GM08714 (cell line): Measurements from ENCODE around the gene SNRNP70.
"Not testable (repeated sequence)": the region's sequence is repeated elsewhere in the genome, so short reads cannot be mapped to it uniquely, and the experiment has no call there.

Experiments
- H3K4me3 ChIP-seq: fragments of 200-500 bp; sonication (Bioruptor generic); 2 replicates; pipeline ENCODE4 v1.5.1; 2014; ENCODE audit warnings: mild to moderate bottlenecking, low read length, inconsistent platforms
- ZNF274 ChIP-seq: IDR thresholded peaks from 2 replicates; pipeline ENCODE4 v1.6.1; 2012; ENCODE audit warnings: mild to moderate bottlenecking, low read depth, low read length

Gene SNRNP70

GRCh38 chr19:49057636-49058234 lies 27.5 kb upstream of the SNRNP70 start, which contains the start of gene CGB7:
Gene CGB7, minus strand, starts transcription at chr19:49057749. Its CDS starts 2,374 bp downstream, at chr19:49055375.
- no peak within 1 kb of the TSS; the same call in 1 of the 2 replicates for H3K4me3 ChIP-seq
- TF ChIP-seq ZNF274 = no peak

DNA sequence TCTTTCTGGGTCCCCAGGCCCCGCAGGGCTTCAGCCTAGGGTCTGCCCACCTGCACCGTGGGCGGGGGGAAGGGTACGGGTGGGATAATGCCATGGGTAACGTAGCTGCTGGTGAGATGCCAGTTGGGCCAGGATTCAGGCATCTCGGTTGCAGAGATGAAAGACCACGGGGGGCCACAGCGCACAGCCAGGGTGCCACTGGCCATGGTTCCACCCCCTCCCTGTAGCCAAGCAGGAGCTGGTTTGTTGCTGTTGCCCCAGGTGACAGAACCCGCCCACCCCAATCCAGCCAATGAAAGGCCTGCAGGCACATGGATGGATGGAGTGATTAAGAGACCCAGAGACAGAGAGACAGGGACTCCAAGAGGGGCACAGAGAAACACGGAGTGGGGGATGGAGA lies 26.7 kb upstream of the SNRNP70 start:
- no peak overlapping the region for H3K4me3 ChIP-seq
- no peak for TF ChIP-seq ZNF274

DNA sequence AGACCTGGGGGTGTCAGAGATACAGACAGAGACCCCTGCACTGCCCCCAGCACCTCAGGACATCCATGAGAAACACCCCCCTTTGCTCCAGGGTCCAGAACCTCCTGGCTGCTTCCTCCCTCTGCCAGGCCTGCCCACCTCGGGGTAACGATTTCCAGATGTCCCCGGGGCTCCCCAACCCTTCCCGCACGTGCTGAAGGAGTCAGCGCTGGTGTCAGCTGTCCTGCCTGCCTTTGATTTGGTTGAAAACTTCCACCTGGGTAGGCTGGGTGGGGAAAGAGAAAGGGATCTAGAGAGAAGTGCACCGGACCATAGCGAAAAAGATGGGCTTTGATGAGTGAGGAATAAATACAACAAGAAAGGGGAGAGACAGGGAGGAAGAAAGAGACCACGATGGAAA lies 26.2 kb upstream of the SNRNP70 start:
- TF ChIP-seq ZNF274 = no peak
- H3K4me3 ChIP-seq = no peak overlapping the region

DNA sequence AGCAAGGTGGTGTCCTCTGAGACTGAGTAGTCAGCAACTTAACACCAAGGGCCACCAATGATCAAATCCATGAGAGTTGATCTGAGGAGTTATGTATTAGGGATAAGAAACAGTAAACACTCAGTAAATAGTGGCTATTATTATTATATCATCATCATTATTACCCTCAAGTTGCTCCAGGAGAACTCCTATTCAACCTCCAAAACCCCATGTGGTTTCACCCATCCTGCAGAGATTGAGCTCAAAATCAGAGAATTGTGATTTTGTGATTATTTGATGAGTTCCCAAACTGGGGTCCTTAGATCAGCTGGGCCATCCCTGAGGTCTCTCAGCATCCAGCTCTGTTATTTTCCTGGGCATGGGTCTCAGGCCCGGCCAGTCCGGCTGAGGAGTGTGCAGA lies 24.3 kb upstream of the SNRNP70 start:
- no peak overlapping the region for H3K4me3 ChIP-seq
- no peak for TF ChIP-seq ZNF274

DNA sequence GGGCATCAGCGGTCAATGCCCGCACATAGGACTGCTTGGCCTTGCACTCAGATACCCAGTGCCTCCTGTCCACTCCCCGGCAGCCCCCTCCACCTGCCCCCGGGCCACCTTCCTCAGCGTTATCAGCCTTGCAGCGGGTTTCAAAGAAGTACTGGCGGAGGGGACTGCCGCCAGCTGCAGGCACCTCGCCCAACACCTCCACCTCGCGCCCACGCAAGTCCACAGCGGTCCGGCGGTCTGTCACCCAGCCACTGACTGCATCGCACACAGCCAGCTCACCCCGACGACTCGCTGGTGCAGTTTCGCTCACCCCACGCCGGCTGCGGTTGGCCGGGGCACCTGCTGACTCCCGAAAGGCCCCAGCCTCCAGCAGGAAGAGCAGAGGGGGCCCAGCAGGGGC lies 23.8 kb upstream of the SNRNP70 start:
- no peak for TF ChIP-seq ZNF274
- no peak overlapping the region for H3K4me3 ChIP-seq

- H3K4me3 ChIP-seq = no peak overlapping the region
Measured at GRCh38 chr19:49064029-49064629, 21.1 kb upstream of the SNRNP70 start.

DNA sequence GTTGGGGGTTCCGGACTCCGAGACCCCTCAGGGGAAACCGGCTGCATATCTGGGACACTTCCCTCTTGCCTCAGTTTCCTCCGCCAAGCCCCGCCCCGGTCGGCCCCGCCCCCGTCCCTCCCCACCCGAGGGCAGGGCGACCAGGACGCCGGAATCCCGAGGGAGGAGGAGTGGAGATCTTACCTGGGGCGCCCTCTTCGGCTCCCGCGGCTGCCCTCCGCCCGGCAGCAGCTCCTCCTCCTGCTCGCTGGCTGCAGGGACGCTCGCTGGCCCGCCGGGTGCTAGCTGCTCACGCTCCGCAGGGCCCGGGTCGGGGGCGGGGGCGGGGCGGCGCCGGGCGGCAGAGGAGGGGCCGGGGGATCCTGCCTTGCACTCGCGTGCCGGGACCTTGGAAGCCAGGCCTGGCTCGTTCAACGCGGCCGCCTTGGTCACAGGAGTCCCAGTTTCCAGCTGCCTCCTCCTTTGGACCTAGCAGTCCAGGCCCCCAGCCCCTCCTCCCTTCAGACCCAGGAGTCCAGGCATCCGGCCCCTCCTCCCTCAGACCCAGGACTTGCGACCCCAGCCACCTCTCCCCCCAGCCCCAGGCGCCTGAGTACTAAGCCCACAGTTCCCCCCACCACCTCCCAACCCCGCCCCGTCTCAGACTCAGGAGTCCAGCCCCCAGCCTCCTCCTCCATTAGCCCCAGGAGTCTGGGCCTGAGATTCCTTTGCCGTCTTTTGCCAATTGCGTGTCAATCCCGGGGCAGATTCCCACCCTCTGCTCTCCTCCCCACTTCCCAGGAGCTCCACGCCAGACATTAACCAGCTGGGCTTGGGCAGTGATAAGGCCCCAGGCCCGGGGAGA lies 20.3 kb upstream of the SNRNP70 start, which contains the start of gene NTF4:
TSS of gene NTF4 (minus strand) at position 51 of the 844 bp plus-strand sequence. CDS start 2,821 bp downstream, outside the sequence.
- H3K4me3 ChIP-seq = no peak within 1 kb of the TSS
- no peak for TF ChIP-seq ZNF274

More at GRCh38 chr19:49064029-49064629, 21.1 kb upstream of the SNRNP70 start:
- no peak for TF ChIP-seq ZNF274

GRCh38 chr19:49065905-49066512 lies 19.2 kb upstream of the SNRNP70 start:
- H3K4me3 ChIP-seq = no peak overlapping the region
- TF ChIP-seq ZNF274 = no peak

DNA sequence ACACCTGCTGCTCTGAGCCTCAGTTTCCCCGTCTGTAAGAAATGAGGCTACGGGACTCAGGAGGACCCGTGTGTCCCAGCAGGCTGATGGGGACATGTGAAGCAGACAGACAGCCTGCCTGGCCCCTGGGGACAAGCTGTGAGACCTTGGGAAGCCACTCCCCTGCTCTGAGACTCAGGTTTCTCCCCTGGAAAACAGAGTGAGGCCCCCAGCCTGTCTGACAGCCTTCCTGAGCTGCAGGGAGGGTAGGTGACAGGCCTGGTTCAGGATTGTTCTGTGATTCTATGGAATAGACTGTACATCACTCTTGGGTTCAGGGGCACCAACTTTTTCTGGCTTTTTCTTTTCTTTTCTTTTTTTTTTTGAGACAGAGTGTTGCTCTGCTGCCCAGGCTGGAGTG lies 17.7 kb upstream of the SNRNP70 start:
- no peak for TF ChIP-seq ZNF274
- no peak overlapping the region for H3K4me3 ChIP-seq

- no peak for TF ChIP-seq ZNF274
- H3K4me3 ChIP-seq = no peak overlapping the region
Measured at GRCh38 chr19:49069026-49069425, 16.2 kb upstream of the SNRNP70 start.

DNA sequence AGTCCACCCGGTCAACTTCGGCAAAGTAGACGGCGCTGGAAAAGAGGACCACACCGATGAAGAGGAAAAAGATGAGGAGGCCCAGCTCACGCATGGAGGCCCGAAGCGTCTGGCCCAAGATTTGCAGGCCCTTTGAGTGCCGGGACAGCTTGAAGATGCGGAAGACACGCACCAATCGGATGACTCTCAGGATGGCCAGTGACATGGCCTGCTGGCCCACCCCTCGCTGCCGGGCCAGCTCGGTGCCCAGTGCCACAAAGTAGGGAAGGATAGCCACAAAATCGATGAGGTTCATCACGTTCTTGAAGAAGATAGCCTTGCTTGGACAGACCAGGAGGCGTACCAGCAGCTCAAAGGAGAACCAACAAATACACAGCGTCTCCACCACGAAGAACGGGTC lies 14.8 kb upstream of the SNRNP70 start:
- TF ChIP-seq ZNF274 = no peak
- H3K4me3 ChIP-seq = no peak overlapping the region

GRCh38 chr19:49071860-49072547 lies 13.2 kb upstream of the SNRNP70 start:
- H3K4me3 ChIP-seq = no peak overlapping the region
- no peak for TF ChIP-seq ZNF274

GRCh38 chr19:49073514-49074378 lies 11.5 kb upstream of the SNRNP70 start:
- TF ChIP-seq ZNF274 = no peak
- no peak overlapping the region for H3K4me3 ChIP-seq

GRCh38 chr19:49074869-49075268 lies 10.4 kb upstream of the SNRNP70 start:
- not testable (repeated sequence) for H3K4me3 ChIP-seq
